Sigmoid colon (tissue), 4 donors: ENCODE data around the gene TXLNG.

Experiments used
- EP300 ChIP-seq, 4 donors: sonication (generic); formaldehyde crosslinking; IDR thresholded peaks; one replicate each; pipeline ENCODE4 v1.6.1; 2017; ENCODE audit warnings: antibody characterized with exemption in 4 of 4
- POLR2AphosphoS5 ChIP-seq, 4 donors: sonication (generic); formaldehyde crosslinking; IDR thresholded peaks; one replicate each; pipeline ENCODE4 v1.6.1; 2017; ENCODE audit warnings: antibody characterized with exemption in 4 of 4
- TF ChIP-seq, protein P1 (sequence below), 4 experiments: fragments of 450-650 bp in 3 of 4; fragments of 200-600 bp in 1 of 4; IDR thresholded peaks; one replicate each; pipeline ENCODE4 v1.5.1; 2016 to 2019; ENCODE audit warnings: antibody characterized with exemption in 4 of 4, mild to moderate bottlenecking in 3 of 4, moderate library complexity in 2 of 4

DNA sequence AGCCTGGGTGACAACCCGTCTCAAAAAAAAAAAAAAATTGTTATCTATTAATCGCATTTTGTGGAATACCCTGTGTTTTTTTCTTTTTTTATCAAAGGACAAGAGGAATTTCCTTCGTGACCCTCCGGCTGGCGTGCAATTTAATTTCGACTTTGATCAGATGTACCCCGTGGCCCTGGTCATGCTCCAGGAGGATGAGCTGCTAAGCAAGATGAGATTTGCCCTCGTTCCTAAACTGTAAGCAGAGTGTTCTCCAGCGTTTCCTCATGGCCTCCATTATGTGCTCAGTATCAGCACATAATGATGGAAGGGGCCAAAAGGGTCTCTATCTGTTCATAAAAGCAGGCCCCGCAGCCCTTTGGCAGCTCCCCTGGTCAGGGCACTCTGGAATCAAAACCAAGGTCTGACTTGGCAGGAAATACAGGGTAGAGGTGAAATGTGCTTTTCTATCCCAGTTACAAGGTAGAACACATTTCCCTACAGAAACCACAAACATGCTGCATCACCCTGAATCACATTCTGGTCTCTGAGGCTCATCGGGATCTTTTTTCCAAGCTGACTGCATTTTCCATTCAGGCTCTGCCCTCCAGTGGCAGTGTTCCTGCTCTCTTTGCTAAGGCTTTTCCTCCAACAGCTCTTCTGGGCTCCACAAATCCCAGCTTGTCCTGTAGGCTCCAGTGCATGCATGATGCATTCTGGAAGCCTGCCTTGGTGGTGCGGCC is 42.5 kb upstream of the TXLNG start:
- TF ChIP-seq EP300 (IDR thresholded peaks at IDR 0.05) (no peak), POLR2AphosphoS5 (IDR thresholded peaks at IDR 0.05) (no peak)
- TF ChIP-seq, protein P1, sequence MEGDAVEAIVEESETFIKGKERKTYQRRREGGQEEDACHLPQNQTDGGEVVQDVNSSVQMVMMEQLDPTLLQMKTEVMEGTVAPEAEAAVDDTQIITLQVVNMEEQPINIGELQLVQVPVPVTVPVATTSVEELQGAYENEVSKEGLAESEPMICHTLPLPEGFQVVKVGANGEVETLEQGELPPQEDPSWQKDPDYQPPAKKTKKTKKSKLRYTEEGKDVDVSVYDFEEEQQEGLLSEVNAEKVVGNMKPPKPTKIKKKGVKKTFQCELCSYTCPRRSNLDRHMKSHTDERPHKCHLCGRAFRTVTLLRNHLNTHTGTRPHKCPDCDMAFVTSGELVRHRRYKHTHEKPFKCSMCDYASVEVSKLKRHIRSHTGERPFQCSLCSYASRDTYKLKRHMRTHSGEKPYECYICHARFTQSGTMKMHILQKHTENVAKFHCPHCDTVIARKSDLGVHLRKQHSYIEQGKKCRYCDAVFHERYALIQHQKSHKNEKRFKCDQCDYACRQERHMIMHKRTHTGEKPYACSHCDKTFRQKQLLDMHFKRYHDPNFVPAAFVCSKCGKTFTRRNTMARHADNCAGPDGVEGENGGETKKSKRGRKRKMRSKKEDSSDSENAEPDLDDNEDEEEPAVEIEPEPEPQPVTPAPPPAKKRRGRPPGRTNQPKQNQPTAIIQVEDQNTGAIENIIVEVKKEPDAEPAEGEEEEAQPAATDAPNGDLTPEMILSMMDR (IDR thresholded peaks at IDR 0.05) = no peak
